BE2C (cell line): ENCODE data around the gene IL2RG.

Experiments
- DNase-seq: peaks from one replicate; pipeline ENCODE4 v3.0.0-alpha.2; 2020
- H3K27me3 ChIP-seq: fragments of 250-450 bp; sonication (Bioruptor Pico); 2 replicates; pipeline ENCODE4 v1.5.1; 2020; ENCODE audit warnings: mild to moderate bottlenecking
- H3K36me3 ChIP-seq: fragments of 250-450 bp; sonication (Bioruptor Pico); 2 replicates; pipeline ENCODE4 v1.5.1; 2020; ENCODE audit warnings: mild to moderate bottlenecking
- H3K4me1 ChIP-seq: fragments of 250-450 bp; sonication (Bioruptor Pico); 2 replicates; pipeline ENCODE4 v1.5.1; 2020
- H3K4me3 ChIP-seq: 2 replicates; pipeline ENCODE4 v1.5.1; 2011; ENCODE audit warnings: low read depth, low read length
- H3K9me3 ChIP-seq: fragments of 250-450 bp; sonication (Bioruptor Pico); 2 replicates; pipeline ENCODE4 v1.5.1; 2020
- CTCF ChIP-seq: IDR thresholded peaks from 2 replicates; pipeline ENCODE4 v1.5.1; 2012; ENCODE audit warnings: mild to moderate bottlenecking, low read depth, low read length

The IL2RG gene

GRCh38 chrX:71131510-71131909 is 20.1 kb upstream of the IL2RG start:
- Histone ChIP-seq H3K9me3 (no peaks in the 10 kb centered on the region), H3K27me3 (no peaks in the 10 kb centered on the region), H3K4me1 (no peaks in the 10 kb centered on the region; the same call in 1 of the 2 replicates), H3K36me3 (peaks cover 34% of the 10 kb centered on the region), H3K4me3 (no peak overlapping the region)
- no peak for TF ChIP-seq CTCF
- DNase-seq = no peak

GRCh38 chrX:71128915-71129765 is 17.8 kb upstream of the IL2RG start:
- H3K4me3 ChIP-seq = no peak overlapping the region
- no peaks in the 10 kb centered on the region for H3K9me3 ChIP-seq
- peak; percentile 66 for DNase-seq
- no peaks in the 10 kb centered on the region for H3K27me3 ChIP-seq
- H3K4me1 ChIP-seq = no peaks in the 10 kb centered on the region; the same call in 1 of the 2 replicates
- peak; percentile 80 for TF ChIP-seq CTCF
- H3K36me3 ChIP-seq = peaks cover 34% of the 10 kb centered on the region

DNA sequence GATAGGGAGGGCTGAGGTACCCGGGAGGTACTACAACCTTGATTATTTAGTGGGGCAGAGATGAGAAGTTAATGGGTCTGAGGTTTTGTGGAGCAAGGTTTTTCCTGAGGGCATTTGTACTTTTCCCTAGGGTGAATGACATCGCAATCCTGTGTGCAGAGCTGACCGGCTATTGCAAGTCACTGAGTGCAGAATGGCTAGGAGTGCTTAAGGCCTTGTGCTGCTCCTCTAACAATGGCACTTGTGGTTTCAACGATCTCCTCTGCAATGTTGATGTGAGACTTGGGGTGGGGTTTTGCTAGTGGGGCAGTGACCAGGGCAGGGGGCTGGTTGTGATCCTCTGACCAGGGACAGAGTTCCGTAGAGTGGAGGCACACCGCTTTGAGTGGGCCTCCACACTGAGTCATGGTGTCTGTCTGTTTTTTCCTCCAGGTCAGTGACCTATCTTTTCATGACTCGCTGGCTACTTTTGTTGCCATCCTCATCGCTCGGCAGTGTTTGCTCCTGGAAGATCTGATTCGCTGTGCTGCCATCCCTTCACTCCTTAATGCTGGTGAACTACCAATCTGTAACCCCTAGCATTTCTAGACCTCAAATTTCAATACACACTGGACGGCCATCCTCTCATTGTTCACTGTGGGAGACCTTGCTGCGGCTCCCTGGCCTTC is 16.9 kb upstream of the IL2RG start:
- no peak for TF ChIP-seq CTCF
- Histone ChIP-seq H3K4me3 (no peak overlapping the region), H3K4me1 (no peaks in the 10 kb centered on the region; the same call in 1 of the 2 replicates), H3K36me3 (peaks cover 34% of the 10 kb centered on the region), H3K9me3 (no peaks in the 10 kb centered on the region), H3K27me3 (no peaks in the 10 kb centered on the region)
- DNase-seq = no peak

DNA sequence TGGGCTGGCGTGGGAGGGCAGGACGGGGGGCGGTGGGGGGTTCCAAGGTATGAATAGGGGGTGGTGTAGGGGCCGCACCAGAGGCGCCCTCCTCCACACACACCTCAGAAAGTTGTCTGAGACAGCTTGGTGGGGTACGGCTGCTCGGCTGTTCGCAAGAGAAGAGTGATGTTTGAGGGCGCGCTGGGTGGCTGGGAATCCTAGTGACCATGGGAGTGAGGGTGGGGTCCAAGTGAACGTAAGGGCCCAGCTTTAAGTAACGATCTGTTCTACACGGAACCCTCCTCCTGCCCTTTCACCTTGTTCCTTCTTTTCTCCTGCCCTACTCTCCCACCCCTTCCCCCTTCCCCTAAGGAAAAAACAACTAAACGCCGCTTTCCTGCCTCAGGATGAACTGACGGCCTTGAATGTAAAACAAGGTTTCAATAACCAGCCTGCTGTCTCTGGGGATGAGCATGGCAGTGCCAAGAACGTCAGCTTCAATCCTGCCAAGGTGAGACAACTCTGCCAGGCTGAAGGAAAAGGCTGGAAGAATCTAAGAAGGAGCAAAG is 7.7 kb upstream of the IL2RG start:
- Histone ChIP-seq H3K27me3 (no peaks in the 10 kb centered on the region), H3K36me3 (peaks cover 14% of the 10 kb centered on the region), H3K4me3 (peak overlapping the region; percentile 67), H3K9me3 (no peaks in the 10 kb centered on the region), H3K4me1 (no peaks in the 10 kb centered on the region)
- no peak for TF ChIP-seq CTCF
- no peak for DNase-seq

- H3K4me3 ChIP-seq = peak within 1 kb of the TSS; percentile 67
- no peak for TF ChIP-seq CTCF
- no peaks in the 10 kb centered on the region for H3K9me3 ChIP-seq
- H3K27me3 ChIP-seq = no peaks in the 10 kb centered on the region
- peak; percentile 77 for DNase-seq
- no peaks in the 10 kb centered on the region for H3K4me1 ChIP-seq
- peaks cover 14% of the 10 kb centered on the region for H3K36me3 ChIP-seq
Observed at GRCh38 chrX:71118032-71118984, 6.9 kb upstream of the IL2RG start, which contains the start of gene MED12. Gene MED12 (plus strand): TSS chrX:71118596. CDS start chrX:71118755, 159 bp downstream.
